ENCODE results near the gene SPPL2A. TPM values are rescaled to one million over a fixed set of nuclear protein-coding genes. Genes with fewer than 3 reads are reported as not detected.
A peak's percentile ranks its signal among the peaks of the same experiment; 100 is the strongest.

SPPL2A gene
- total and polyA plus RNA-seq, 10 of the 15 experiments (the other 5 are each of a cell fraction or from before 2014, with no cell fraction given) = 11.3 to 83.8 (median 44.0) TPM

DNA sequence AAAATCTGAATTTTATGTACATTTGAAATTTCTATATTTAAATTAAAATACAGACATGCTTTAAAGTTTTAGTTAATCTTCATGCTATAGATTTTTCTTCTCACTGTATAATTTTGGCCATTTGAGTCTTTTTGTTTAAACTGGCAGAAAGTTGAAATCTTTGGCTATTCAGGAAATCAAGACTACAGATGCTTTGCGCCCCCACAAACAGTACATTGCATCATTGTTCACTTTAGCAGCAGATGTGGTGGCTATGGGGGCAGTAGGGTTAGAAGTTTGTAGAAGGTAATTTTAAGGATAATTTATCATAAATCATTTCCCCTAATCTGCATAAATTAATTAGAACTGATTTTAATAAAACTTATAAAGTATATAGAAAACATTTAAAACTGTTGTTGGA is 20.9 kb downstream of the SPPL2A start:
- ATAC-seq (no peak), FAIRE-seq (no peak), DNase-seq (ENCODE audit: low read depth, low spot score) (no peak)
- ChIA-PET RAD21 (ENCODE audit: unreplicated experiment) (interaction anchor here (0.7 kb wide), 1 partner anchor 222 kb away, joined by 3 read pairs; no protein-coding TSS in a partner anchor), CTCF (interaction anchor here (1.2 to 1.8 kb wide), 2 partner anchors 9 to 17 kb away, joined by 3 to 5 read pairs; no protein-coding TSS in a partner anchor), SMC1A (ENCODE audit: uncharacterized antibody, unreplicated experiment) (interaction anchor here (0.7 to 1.6 kb wide), 5 partner anchors 10 to 475 kb away, joined by 3 to 4 read pairs (median 3); no protein-coding TSS in a partner anchor), POLR2A (interaction anchor here (0.6 kb wide), 2 partner anchors 13 to 160 kb away, joined by 3 to 5 read pairs; no protein-coding TSS in a partner anchor)
- BruUV-seq (replicated peaks) = TSS peak; percentile 44
- Histone ChIP-seq H3K4me1 (ENCODE audit: control insufficient read depth, insufficient read depth, low read length) (no peaks in the 10 kb centered on the region), H3K36me3 (ENCODE audit: control insufficient read depth in 2 of 2, insufficient read depth in 2 of 2, low read length in 1 of 2) (peaks cover 2 to 17% of the 10 kb centered on the region in 2 experiments), H4K20me1 (ENCODE audit: control insufficient read depth, insufficient read depth) (no peaks in the 10 kb centered on the region), H3K79me2 (ENCODE audit: control insufficient read depth, insufficient read depth, low read length) (no peaks in the 10 kb centered on the region), H3K9ac (ENCODE audit: control insufficient read depth, insufficient read depth, low read length) (no peak overlapping the region), H3K27me3 (replicated peaks in 1 of 2; ENCODE audit: control insufficient read depth in 2 of 2, insufficient read depth in 2 of 2, low read length in 1 of 2) (no peaks in the 10 kb centered on the region), H2AFZ (ENCODE audit: control insufficient read depth, low read depth, low read length) (no peak overlapping the region), H3K4me3 (no peak overlapping the region), H3K9me3 (replicated peaks; ENCODE audit: control insufficient read depth, insufficient read depth, low read length) (no peaks in the 10 kb centered on the region), H3K4me2 (ENCODE audit: control insufficient read depth, insufficient read depth) (no peak overlapping the region), H3K27ac (ENCODE audit: control insufficient read depth, insufficient read depth) (no peak overlapping the region)
- intact Hi-C loops (cut with micrococcal nuclease; ENCODE audit: unreplicated experiment) = no loop called here
- 100% methylated on average over 1 of the region's 1 CpG for WGBS (ENCODE audit: insufficient coverage, insufficient replicate concordance, low lambda C conversion rate, missing lambda C conversion rate)
- in situ Hi-C loops (cut with MboI) = no loop called here
- TF ChIP-seq, protein P1, sequence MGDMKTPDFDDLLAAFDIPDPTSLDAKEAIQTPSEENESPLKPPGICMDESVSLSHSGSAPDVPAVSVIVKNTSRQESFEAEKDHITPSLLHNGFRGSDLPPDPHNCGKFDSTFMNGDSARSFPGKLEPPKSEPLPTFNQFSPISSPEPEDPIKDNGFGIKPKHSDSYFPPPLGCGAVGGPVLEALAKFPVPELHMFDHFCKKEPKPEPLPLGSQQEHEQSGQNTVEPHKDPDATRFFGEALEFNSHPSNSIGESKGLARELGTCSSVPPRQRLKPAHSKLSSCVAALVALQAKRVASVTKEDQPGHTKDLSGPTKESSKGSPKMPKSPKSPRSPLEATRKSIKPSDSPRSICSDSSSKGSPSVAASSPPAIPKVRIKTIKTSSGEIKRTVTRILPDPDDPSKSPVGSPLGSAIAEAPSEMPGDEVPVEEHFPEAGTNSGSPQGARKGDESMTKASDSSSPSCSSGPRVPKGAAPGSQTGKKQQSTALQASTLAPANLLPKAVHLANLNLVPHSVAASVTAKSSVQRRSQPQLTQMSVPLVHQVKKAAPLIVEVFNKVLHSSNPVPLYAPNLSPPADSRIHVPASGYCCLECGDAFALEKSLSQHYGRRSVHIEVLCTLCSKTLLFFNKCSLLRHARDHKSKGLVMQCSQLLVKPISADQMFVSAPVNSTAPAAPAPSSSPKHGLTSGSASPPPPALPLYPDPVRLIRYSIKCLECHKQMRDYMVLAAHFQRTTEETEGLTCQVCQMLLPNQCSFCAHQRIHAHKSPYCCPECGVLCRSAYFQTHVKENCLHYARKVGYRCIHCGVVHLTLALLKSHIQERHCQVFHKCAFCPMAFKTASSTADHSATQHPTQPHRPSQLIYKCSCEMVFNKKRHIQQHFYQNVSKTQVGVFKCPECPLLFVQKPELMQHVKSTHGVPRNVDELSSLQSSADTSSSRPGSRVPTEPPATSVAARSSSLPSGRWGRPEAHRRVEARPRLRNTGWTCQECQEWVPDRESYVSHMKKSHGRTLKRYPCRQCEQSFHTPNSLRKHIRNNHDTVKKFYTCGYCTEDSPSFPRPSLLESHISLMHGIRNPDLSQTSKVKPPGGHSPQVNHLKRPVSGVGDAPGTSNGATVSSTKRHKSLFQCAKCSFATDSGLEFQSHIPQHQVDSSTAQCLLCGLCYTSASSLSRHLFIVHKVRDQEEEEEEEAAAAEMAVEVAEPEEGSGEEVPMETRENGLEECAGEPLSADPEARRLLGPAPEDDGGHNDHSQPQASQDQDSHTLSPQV (IDR thresholded peaks at IDR 0.05) = no peak
- TF ChIP-seq, protein P2, sequence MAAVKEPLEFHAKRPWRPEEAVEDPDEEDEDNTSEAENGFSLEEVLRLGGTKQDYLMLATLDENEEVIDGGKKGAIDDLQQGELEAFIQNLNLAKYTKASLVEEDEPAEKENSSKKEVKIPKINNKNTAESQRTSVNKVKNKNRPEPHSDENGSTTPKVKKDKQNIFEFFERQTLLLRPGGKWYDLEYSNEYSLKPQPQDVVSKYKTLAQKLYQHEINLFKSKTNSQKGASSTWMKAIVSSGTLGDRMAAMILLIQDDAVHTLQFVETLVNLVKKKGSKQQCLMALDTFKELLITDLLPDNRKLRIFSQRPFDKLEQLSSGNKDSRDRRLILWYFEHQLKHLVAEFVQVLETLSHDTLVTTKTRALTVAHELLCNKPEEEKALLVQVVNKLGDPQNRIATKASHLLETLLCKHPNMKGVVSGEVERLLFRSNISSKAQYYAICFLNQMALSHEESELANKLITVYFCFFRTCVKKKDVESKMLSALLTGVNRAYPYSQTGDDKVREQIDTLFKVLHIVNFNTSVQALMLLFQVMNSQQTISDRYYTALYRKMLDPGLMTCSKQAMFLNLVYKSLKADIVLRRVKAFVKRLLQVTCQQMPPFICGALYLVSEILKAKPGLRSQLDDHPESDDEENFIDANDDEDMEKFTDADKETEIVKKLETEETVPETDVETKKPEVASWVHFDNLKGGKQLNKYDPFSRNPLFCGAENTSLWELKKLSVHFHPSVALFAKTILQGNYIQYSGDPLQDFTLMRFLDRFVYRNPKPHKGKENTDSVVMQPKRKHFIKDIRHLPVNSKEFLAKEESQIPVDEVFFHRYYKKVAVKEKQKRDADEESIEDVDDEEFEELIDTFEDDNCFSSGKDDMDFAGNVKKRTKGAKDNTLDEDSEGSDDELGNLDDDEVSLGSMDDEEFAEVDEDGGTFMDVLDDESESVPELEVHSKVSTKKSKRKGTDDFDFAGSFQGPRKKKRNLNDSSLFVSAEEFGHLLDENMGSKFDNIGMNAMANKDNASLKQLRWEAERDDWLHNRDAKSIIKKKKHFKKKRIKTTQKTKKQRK (IDR thresholded peaks at IDR 0.05; ENCODE audit: low read depth, low read length) = no peak
- TF ChIP-seq BHLHE40 (IDR thresholded peaks at IDR 0.05; ENCODE audit: borderline replicate concordance in 1 of 2, low read depth in 2 of 2, low read length in 1 of 2) (no peak), CHD4 (IDR thresholded peaks at IDR 0.05) (no peak), SIX5 (IDR thresholded peaks at IDR 0.05; ENCODE audit: low read depth, low read length, severe bottlenecking) (no peak), RFX5 (IDR thresholded peaks at IDR 0.05; ENCODE audit: low read depth, low read length) (no peak), SREBF1 (IDR thresholded peaks at IDR 0.05; ENCODE audit: low read length) (no peak), PAX5 (IDR thresholded peaks at IDR 0.05; ENCODE audit: borderline replicate concordance, low read depth, low read length) (no peak), MYC (IDR thresholded peaks at IDR 0.05; ENCODE audit: insufficient read depth, insufficient read length, insufficient replicate concordance, low read length, severe bottlenecking) (no peak)
- TF ChIP-seq, protein P3, sequence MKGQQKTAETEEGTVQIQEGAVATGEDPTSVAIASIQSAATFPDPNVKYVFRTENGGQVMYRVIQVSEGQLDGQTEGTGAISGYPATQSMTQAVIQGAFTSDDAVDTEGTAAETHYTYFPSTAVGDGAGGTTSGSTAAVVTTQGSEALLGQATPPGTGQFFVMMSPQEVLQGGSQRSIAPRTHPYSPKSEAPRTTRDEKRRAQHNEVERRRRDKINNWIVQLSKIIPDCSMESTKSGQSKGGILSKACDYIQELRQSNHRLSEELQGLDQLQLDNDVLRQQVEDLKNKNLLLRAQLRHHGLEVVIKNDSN (IDR thresholded peaks at IDR 0.05; ENCODE audit: borderline replicate concordance, extremely low read length, insufficient read depth, low read depth, low read length) = no peak
- TF ChIP-seq, protein P4, sequence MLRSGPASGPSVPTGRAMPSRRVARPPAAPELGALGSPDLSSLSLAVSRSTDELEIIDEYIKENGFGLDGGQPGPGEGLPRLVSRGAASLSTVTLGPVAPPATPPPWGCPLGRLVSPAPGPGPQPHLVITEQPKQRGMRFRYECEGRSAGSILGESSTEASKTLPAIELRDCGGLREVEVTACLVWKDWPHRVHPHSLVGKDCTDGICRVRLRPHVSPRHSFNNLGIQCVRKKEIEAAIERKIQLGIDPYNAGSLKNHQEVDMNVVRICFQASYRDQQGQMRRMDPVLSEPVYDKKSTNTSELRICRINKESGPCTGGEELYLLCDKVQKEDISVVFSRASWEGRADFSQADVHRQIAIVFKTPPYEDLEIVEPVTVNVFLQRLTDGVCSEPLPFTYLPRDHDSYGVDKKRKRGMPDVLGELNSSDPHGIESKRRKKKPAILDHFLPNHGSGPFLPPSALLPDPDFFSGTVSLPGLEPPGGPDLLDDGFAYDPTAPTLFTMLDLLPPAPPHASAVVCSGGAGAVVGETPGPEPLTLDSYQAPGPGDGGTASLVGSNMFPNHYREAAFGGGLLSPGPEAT (IDR thresholded peaks at IDR 0.05; ENCODE audit: low read depth) = no peak

All from GM12878 (cell line).